NCI-H128 (cell line): ENCODE data around the gene BSN.
"Not testable (repeated sequence)": the region's sequence is repeated elsewhere in the genome, so short reads cannot be mapped to it uniquely, and the experiment has no call there.

Experiments used
- DNase-seq: peaks from one replicate; lab custom pipeline; 2025; ENCODE audit not compliant: unreplicated experiment; lab: John Stamatoyannopoulos, UW

Gene BSN

GRCh38 chr3:49533786-49534519, 20.3 kb upstream of the BSN start:
- DNase-seq: no peak

- DNase-seq: no peak
Observed at GRCh38 chr3:49534581-49535441, 19.5 kb upstream of the BSN start.

- no peak for DNase-seq
Observed at GRCh38 chr3:49535971-49536874, 18.1 kb upstream of the BSN start.

- DNase-seq: no peak
Observed at GRCh38 chr3:49536875-49537533, 17.3 kb upstream of the BSN start.

- DNase-seq: peak; percentile 74
Observed at GRCh38 chr3:49539659-49540560, 14.4 kb upstream of the BSN start.

- no peak for DNase-seq
Observed at GRCh38 chr3:49552087-49552486, 2.2 kb upstream of the BSN start.

GRCh38 chr3:49553324-49553691, 969 bp upstream of the BSN start:
- no peak for DNase-seq

GRCh38 chr3:49554633-49555265, 472 bp downstream of the BSN start:
- DNase-seq: no peak

- DNase-seq: no peak
Observed at GRCh38 chr3:49556500-49557275, 2.4 kb downstream of the BSN start.

- no peak for DNase-seq
Observed at GRCh38 chr3:49563040-49563578, 8.8 kb downstream of the BSN start.

- DNase-seq: no peak
Observed at GRCh38 chr3:49563766-49564165, 9.5 kb downstream of the BSN start.

- no peak for DNase-seq
Observed at GRCh38 chr3:49566312-49566711, 12.0 kb downstream of the BSN start.

- DNase-seq: no peak
Observed at GRCh38 chr3:49567406-49567805, 13.1 kb downstream of the BSN start.

GRCh38 chr3:49568965-49569364, 14.7 kb downstream of the BSN start:
- no peak for DNase-seq

GRCh38 chr3:49570028-49570654, 15.9 kb downstream of the BSN start:
- DNase-seq: no peak

GRCh38 chr3:49582177-49582576, 27.9 kb downstream of the BSN start:
- no peak for DNase-seq

GRCh38 chr3:49585261-49585755, 31.0 kb downstream of the BSN start:
- not testable (repeated sequence) for DNase-seq

GRCh38 chr3:49591615-49592014, 37.3 kb downstream of the BSN start:
- DNase-seq: no peak
